Measurements from ENCODE around the gene CHST2.
"Not testable (repeated sequence)": the region's sequence is repeated elsewhere in the genome, so short reads cannot be mapped to it uniquely, and the experiment has no call there.

The CHST2 gene

DNA sequence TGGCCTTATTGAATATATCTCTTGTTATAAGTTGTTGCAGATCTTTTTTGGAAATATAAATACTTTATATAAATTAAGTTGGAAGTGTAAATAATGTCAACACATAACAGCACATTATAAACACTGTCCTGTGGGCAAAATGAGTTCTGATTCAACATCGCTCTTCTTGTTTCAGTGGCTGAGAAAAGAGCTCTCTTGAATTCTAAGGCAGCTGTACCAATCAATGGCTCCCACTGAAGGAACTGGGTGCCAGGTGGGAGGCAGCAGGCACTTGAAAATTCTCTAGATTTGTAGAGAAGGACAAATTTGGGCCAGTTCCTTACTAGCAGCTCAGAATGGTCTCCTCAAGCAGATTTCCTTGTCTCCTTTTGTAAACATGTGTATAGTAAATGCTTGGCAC is 45.6 kb downstream of the CHST2 start:
- in situ Hi-C loops (cut with MboI; ENCODE audit: low sequenced_read_pairs): no loop called here

DNA sequence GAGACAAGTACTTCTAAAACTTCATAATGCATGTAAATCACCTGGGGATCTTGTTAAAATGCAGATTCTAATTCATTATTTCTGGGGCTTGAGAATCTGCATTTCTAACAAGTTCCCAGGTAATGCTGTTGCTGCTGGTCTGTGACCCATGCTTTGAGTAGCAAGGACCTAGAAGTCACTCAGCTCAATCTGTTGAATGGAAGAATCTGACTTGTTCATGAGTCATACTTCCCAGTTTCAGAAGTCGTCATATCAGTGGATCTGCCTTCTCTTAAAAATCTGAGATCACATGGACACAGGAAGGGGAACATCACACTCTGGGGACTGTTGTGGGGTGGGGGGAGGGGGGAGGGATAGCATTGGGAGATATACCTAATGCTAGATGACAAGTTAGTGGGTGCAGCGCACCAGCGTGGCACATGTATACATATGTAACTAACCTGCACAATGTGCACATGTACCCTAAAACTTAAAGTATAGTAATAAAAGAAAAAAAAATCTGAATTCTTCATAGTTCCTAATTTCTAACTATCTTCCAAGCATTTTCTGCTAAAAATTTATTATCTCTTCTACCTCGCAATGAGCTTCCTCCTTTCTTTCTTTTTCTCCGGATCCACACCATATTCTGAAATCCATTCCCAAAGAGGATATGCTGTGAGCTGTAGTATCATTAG is 46.2 kb downstream of the CHST2 start:
- in situ Hi-C loops (cut with MboI; ENCODE audit: low sequenced_read_pairs): not testable (repeated sequence)

DNA sequence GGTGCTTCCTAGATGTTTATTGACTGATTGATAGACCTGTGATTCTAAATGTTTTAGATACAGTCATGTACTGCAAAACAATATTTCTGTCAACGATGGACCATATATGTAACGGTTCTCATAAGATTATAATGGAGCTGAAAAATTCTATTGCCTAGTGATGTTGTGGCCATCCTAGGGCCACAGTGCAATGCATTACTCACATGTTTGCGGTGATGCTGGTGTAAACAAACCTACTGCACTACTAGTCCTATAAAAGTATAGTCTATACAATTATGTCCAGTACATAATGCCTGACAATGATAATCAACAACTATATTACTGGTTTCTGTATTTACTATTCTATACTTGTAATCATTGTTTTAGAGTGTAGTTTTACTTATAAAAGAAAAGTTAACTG is 46.8 kb downstream of the CHST2 start:
- in situ Hi-C loops (cut with MboI; ENCODE audit: low sequenced_read_pairs): no loop called here

DNA sequence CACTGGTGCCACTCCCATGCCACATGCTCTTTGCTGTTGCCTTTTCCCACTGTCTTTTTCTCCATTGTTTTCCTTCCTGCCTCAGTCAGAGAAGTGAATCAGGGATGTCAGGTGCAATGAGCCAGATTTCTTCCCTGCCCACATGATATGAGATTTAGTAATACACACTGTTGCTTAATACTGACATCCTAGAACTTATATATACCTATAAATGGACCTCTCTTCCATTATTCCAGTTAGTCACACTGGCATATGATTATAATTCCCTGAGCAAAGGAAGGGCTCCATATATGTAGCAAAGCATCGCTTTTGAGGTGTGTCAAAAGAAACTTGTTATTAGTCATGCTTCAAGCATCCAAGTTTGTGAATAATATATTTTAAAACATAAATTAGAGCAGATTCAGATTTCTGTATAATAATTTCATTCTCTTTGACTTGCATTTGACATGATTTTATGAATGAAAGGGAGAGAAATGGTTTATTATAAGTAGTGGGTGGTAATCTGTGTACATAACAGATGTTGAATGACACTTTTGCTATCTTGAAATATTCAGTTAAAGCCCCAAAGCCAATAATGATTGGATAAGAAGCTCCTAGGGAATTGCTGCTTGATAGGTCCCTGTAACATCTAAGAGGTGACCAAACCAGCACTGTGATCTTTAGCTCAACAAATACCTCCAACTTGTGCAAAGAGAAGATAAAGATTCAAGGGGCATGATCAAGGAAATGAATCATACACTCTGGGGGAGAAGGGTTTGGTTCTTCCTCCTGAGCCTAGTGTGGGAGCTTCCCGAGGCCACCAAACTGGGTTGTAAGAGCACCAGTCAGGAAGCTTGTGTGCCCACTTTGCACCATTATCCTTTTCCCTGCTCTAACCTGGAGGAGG is 48.6 kb downstream of the CHST2 start:
- in situ Hi-C loops (cut with MboI; ENCODE audit: low sequenced_read_pairs): no loop called here

DNA sequence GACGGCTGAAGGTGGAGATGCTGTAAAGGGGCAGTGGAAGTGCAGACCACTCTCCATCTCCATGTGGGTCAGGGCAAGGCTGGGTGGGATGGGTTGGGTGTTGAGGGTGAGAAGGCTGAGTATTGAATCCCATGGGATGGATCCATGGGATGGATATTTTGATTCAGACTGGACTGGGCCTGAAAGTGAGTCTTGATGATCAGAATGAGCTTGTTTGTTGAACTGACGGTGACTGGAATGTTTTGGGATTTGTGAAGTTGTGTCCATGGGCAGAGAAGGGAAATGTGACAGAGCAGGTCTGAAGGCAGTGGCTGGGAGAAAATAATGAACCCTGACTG is 49.3 kb downstream of the CHST2 start:
- in situ Hi-C loops (cut with MboI; ENCODE audit: low sequenced_read_pairs): no loop called here

DNA sequence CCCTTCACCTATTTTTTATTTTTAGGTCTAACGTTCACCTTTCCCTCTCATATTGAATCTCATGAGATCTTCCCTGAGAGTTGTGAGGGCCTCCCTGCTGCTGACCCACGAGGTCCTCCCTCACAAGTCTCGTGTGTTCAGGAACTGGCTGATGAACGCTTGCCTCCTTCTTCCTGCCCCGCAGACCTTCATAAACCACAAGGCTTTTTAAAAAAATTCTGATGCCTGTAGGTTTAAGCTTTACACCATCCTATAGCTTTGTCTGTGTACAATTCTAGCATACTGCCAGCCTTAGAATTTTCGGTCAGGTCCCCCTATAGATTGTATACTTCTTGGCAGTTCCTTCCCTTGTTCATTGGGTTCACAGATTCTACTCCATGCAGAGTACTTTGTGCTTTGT is 50.5 kb downstream of the CHST2 start:
- in situ Hi-C loops (cut with MboI; ENCODE audit: low sequenced_read_pairs): no loop called here

DNA sequence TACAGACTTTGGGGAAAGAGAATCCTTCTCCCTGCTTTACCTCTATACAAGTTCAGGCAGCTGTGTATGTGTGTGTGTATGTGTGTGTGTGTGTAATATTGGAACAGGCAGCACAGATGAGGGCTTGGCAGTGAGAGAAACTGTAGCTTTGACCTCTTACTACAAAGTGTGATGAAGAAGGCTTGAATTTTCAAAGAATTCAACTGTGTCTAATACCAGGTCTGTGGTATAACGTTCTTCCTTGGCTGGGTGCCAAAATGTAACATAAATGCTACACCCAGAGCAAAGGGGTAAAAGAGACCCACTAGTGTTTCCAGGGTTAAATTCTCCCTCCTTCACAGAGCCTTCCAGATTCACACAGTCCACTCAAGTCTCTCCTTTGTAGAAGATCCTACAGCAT is 51.1 kb downstream of the CHST2 start:
- in situ Hi-C loops (cut with MboI; ENCODE audit: low sequenced_read_pairs): no loop called here

DNA sequence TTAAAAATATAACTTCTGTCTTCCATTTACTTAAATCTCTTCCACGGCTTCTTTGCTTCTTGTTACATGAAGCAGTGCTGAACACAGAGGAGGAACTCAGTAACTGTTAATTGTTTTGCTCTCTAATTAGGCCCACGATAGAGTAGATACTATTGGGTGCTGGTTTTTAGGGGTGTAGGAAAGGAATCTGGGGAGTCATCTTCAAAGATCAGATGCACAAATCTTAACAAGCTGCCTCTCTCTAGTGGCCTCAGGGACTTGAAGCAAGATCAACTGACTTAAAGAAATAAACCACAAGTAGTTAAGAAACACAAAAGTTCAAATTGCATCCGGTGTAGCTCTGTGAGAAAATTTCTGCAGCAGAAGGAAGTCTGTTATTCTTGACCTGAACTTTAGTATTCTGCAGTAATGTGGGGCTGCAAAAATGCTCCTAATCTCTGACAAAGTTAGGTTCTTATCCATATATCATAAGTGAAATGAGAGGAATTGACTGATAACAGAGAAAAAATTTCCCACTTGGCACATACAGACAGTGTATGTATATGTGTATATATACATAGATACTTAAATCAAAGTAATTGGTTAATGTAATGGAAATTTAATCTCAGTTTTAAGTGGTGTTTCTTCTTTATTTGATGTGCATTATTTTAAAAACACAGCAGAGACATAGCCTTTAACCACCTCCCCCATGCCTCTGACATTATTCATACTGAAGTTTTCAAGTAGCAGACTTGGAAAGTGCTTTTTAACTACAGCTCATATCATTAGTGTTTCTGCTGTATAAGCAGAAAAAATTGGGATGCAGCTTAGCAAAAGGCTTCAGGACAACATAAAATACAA is 51.8 kb downstream of the CHST2 start:
- in situ Hi-C loops (cut with MboI; ENCODE audit: low sequenced_read_pairs): no loop called here

DNA sequence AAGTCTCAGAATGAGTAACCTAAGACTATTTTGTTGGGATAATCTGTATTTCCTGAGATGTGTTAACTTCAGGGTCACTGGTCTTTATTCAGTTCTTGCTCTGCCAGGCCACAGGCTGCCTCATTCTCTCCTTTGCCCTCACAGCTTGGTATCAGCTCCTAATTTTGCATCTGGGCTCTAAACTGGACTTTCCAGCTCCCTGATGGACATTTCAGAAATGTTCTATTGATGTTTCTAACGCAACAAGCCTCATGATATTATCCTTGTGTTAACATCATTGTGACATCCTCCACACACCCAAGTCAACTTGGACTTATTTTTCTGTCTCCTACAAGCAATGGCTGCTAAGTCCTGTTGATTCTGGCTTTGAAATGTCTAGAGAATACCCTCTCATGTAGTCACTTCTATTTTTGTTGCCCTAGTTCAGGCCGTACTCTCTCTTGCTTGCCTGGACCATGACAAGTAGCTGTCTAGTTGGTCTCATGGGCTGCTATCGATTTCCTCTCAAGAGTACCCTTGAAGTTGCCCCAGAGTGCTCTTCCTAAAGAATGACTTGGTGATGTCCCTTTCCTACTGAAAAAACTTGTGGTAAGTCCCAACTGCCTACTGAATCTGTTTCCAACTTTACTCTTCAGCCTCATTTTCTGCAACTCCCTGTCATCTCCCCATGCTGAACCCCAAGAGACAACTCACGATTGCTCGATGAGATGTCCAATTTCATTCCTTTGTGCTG is 52.7 kb downstream of the CHST2 start:
- in situ Hi-C loops (cut with MboI; ENCODE audit: low sequenced_read_pairs): no loop called here

DNA sequence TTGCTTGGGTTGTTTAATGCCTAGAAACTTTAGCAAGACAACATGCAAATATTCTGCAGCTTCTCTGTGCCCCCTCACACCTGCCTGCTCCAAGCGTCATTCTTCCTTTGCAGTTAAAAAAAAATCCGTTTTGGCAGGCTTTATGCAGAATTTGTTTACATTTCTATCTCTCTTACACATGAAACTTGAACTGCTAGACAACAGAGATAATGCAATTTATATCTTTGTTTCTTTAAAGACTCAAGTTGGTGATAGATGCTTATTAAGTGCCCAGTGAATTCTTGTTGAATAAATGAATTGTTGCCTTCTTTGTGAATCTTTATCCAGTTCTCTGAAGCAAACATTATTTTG is 53.2 kb downstream of the CHST2 start:
- in situ Hi-C loops (cut with MboI; ENCODE audit: low sequenced_read_pairs): no loop called here

DNA sequence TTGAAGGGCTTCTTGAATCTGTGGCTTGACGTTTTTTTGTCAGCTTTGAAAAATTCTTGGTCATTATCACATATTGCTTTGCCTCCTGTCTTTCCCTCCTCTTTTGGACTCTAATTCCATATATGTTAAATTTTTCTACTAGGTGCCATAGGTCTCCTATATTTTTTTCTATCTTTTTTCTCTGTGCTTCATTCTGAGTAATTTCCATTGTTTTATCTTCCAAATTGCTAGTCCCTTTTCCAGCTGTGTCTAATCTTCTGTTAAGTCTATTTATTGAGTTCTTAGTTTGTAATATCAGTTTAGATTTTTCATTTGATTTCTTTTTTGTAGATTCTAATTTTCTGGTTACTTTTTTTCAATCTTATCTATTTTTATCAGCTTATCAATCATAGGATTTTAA is 53.7 kb downstream of the CHST2 start:
- in situ Hi-C loops (cut with MboI; ENCODE audit: low sequenced_read_pairs): no loop called here
